HT1080 (cell line): ENCODE results near the gene SLIT3. TPM values are rescaled to one million over a fixed set of nuclear protein-coding genes. Genes with fewer than 3 reads are reported as not detected.

Experiments
- DNase-seq: peaks from one replicate; pipeline ENCODE4 v3.0.0-alpha.2; 2015; ENCODE audit warnings: low read depth
- total RNA-seq: library from RNA; depleted of rRNA; stranded (reverse); fragments of >200 nt; shearing (Covaris generic); gene quantifications from 2 replicates; pipeline ENCODE4 v1.2.3, GENCODE V29; 2014

The SLIT3 gene
- total RNA-seq, 1 experiment from 2014 or later = 0.08 TPM

DNA sequence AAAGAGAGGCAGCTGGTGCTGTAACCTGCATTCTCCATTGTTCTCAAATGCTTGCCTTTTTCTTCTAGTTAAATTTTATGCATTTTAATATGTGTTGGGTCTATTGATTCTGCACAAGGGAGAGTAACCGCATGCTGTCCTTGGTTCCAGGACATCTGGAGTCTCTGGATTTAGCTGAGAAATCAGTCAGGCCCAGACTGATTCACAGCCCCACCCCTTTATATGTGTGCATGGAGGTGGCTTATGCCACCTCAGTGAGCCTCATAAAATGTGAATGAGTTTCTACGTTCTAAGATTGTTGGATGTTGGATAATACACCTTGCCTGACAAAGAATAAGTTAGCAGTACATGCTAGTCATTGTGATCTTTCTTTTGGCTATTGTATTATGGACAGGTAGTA lies 611.7 kb downstream of the SLIT3 start:
- DNase-seq = no peak

DNA sequence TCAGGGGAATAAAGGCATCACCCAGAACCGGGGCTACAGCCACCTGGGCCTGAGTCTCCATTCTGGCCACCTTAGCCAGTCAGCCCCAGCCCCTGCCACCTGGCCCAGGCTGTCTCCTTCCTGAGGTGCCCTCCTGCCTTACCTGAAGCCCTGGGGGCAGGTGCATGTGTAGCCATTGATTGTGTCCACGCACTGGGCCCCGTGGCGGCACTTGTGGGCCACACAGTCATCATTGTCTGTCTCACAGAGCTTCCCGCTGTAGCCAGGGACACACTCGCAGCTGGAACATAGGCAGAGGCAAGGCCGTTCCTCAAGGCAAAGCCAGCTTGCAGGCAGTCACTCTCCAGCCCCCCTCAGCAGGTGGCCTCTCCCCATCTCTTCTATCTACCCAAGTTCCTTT lies 614.1 kb downstream of the SLIT3 start:
- no peak for DNase-seq

DNA sequence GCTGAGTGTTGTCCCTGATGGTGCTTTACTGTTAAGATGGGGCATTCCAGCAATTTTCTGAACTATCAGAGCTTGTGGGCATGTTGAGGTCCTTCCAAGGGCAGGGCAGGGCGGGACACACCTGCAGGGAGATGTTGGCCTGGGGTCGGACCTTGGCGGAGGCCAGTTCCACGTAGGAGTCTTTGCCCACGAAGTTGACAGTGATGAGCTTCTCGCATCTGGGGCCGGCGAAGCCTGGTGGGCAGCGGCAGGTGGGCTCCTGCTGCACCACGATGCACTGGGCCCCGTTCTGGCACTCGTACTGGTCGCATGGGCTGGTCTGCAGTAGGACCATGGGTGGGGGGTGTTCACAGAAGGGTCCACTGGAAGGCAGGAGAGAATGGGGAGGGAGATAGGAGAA lies 615.4 kb downstream of the SLIT3 start:
- no peak for DNase-seq

DNA sequence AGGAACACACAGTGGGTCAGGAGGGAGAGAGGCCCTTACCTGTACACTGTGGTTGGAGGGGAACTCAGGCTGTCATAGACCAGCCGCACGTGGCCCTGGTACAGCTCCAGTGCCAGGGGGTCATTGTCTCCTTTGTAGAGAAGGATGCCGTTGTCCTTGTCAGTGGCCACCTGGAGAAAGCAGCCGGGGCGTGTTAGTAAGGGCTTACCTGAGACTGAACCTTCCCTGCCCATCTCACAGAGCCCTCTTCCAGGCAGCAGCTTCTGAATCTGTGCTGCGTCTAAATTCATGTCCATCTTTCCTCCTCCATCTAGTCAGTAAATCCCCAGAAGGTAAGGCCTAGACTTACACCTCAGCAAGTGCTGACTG lies 617.0 kb downstream of the SLIT3 start:
- no peak for DNase-seq

DNA sequence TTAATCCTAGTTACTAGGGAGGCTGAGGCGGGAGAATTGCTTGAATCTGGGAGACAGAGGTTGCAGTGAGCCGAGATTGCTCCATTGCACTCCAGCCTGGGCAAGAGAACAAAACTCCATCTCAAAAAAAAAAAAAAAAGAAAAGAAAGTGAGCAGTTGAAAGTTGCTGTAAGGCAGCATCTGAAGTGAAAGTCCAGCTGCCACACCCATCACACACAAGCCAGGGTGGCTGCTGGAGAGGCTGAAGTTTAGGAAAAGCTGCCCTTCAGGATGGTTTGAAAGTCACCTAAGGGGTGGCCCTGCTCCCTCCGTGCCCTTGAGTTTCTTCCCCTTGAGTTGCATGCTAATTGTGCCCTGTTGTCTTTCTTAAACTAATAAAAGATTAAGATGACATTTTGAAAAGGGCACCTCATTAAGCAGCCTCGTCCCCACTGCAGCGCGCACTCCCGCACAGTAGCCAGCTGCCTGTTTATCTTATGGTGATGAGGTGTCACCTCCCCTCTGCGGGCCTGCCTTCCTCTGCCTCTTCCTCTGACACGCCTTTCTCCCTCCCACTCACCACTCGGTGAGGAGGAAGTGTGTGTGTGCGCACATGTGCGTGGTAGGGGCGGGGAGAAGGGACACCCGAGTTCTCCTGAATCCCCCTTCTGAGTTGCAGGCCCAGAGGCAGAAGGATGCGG lies 617.6 kb downstream of the SLIT3 start:
- DNase-seq = no peak

DNA sequence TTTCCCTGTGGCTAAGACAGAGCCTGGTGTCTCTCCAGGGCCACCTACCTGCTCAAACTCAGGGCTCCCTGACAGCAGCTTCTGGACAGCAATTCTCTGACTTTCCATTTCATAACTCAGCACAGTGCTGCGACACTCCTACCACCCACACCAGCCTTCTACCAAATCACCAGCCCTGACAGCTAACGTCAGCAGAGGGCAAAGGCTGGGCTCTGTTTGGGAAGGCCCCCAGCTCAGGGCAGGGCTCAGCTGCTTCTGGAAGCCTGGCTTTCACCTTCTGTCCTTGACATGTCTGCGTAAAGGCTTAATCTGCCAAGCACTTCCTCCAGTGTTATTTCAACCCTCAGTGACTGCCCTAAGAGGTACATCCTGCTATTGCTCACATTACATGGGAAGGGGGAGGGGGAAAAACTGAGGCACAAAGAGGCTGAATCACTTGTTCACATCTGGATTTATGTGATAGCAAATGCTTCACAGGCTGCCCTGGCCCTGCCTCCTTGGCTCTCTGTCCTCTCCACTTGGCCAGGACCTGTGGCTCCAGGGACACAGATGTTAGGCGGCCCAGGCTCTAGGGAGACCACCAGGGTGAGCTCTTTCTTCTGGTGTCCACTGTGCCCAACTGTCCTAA lies 619.3 kb downstream of the SLIT3 start:
- DNase-seq = peak; percentile 20

DNA sequence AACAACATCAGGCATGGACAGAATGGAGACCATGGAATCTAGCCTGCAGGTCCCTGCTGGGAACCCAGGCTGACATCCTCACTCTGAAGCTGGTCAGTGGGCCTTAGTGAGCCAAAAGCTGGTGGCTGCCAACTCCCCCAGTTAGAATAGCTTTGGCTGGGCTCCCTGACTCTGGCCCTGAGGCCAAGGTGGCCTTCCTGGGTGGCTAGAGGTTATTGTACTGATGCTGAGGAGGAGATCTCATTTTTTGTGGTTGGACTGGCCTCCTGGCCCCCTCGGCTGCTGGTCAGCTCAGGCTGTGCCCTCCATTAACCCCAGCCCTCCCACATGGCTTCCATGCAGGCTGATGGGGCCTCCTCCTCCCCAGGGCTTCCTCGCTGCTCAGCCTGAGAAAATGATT lies 620.5 kb downstream of the SLIT3 start:
- DNase-seq = no peak

DNA sequence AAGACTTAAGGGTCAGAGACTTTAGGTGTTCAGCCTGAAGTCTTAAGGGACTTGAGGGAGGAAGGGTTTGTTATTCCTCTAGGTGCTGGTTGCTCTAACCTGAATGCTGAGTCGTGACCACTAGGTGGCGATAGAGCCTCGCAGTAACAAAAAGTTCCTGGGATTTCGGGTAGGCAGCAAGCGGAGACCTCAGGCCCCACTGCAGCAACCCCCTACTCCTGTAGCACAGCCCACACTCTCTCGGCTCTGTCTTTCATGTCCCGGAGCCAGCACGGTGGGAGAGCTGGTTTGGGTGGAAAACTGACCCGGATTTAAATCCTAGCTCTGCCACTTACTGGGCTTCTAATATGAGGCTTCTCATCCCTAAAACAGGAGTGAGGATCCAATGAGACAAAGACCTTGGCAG lies 621.4 kb downstream of the SLIT3 start:
- peak; percentile 59 for DNase-seq

DNA sequence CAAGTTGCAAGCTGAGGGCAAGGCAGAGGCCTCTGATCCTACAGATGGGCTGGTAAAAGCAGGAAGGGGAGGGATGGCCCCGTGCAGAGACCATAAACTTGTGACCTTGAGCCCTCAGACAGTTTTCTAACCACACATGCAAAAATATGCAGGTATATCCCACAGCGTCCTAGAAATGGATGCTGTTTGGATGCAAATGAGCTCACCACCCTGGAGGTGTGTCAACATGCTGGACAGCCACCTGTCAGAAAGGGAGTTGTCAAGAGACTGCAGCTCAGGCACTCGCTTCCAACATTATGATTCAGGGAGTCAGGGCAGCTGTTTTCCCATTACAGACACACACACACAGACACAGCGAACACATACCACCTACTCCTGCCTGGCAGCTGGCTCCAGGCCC lies 624.4 kb downstream of the SLIT3 start:
- no peak for DNase-seq

DNA sequence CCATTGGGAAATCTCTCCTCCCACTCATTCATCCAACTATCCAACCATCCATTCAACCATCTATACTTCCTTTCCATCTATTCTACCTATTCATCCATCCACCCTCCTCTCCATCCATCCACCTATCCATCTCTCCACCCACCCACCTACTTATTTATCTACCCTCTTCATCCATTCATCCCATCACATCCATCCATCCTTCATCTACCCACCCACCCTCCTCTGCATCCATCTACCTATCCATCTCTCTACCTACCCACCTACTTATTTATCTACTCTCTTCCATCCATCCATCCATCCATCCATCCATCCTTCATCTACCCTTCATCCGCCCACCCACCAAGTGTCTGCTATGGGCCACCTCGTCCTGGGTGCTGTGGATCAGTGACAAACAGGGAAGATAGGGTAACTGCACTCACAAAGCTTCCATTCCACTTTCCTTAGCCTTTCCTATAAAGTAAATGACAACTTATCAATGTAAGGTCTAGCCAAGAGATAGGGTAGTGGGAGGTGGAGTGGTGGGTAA lies 625.0 kb downstream of the SLIT3 start:
- DNase-seq = no peak

DNA sequence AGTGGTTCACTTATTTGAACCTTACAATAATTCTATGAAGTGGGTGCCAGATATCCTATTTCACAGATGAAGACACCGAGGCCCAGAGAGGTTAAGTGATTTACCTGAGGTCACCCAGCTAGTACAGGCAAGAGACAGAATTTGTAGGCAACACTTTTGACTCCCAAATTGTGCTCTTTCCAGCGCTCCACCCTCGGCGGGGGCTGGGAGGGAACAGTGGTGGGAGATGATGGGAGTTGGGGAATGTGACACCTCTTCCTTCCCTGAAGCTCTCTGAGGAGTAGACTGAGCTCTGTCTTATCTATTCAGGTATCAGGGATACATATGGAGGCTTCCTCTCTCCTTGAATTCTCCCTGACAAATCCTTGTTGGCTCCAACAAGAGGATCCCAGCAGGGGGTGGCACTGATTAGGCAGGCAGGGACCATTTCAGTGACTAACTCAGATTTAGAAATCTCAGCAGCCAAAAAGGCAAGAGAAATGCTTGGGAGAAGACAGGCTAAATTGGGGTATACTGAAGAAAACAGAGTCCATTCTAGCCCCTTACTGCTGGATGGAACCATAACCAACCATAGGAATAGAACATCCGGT lies 626.0 kb downstream of the SLIT3 start:
- DNase-seq = no peak

DNA sequence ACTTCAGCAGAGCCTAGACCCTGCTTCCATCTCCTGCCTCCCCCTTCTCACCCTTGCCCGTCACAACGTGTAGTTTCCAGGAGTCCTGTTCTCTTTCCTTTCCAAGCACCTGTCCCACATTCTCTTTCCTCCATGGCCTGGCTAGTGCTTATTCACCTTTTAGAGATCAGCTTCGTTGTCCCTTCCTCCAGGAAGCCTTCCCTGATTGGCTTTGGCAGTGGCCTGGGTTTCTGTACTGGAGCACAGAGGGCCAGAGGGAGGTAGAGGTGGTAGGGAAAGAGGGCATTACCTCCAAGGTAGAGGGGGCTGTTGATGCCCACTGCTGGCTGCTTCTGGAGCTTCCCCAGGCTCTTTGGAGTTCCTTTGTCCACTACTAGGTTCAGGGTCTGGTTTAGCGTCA lies 628.1 kb downstream of the SLIT3 start:
- DNase-seq = no peak

DNA sequence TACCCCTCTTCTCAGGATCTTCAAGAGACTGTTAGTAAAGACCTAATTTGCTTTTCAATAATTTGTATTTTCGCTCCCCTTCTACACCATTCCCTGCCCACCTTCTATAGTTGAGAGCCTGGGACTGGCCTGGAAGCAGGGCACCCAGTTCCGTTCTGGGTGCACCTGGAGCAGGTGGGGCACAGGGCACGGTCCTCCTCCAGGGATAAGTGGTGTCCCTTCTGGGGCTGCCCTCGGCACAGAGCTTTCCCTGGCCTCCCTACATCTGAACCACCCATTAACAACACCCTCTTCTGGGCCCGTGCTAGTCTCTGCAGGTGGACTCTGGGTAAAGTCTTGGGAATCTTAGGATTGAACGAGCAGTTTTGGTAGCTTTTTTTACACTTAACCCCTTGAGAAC lies 628.9 kb downstream of the SLIT3 start:
- no peak for DNase-seq

DNA sequence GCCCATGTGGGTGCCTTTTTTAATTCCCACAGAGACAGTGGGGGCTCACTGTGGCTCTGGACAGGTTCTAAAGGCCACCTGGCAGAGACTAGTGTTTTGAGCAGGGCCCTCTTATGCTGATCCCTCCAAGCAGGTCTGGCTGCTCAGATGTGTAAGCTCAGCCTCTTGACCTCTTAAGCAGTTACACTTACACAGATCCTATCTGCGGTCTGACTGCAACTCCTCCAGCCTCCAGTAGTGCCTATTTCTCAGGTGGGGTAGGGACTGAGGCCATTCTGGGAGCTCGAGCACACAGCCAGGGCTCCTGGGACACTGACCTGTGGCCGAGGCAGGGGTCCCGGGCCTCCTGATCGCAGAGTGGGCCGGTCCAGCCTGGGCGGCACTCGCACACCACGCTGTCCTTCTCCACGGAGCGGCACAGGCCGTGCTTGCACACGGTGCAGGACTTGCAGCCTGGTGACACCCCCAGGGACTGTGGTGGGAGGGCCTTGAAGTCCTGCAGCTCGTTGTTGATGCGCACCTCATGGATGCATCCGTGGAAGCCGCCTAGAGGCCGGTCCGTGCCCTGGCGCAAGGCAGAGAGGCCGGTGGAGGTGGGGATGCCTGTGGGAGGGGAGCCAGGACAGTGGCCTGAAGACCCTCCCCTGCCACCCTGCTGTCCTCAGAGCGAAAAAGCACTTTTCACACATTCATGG lies 629.9 kb downstream of the SLIT3 start:
- DNase-seq = no peak

DNA sequence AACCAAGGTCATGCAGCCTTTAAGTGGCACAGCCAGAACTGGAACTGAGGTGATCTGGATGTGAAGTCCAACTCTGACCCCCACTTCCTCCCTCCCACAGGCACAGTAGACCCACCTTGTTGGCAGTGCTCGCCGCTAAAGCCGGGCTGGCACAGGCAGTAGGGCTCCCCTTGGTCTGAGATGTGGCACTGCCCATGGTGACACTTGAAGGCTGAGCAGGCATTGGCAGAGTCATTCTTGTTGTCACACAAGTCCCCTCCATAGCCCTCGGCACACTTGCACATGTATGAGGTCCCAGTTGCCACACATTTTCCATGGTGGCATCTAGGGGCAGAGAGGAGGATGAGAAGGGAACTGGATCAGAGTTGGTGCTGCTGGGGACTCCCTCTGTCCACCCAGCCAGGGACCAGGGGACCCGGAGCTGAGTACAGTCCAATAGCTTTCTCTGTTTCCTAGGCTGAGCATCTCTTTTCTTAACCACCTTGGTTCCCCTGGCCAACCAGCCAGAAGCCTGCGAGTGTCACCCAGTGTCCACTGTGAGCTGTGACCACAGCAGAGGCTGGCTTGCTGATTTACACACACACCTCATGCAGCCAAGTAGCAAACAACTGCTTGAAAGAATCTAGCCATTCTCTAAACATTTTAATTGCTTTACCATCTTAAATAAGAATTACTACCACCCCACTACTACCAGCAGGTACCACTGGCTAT lies 631.1 kb downstream of the SLIT3 start:
- no peak for DNase-seq

DNA sequence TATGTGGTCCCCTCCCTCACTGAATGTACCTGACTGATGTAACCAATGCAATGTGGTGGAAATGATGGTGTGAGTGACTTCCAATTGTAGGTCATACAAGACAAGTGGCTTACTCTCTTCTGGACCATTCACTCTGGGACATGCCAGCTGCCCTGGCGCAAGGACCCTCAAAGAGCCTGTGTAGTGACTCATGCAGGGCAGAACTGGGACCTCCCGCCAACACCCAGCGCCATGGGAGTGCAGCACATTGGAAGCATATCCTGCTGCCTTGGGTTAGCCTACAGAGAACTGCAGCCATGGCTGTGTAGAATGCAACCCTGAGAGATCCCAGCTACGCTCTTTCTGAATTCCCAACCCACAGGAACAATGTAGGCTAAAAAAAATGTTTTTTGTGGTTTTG lies 631.8 kb downstream of the SLIT3 start:
- DNase-seq = no peak

DNA sequence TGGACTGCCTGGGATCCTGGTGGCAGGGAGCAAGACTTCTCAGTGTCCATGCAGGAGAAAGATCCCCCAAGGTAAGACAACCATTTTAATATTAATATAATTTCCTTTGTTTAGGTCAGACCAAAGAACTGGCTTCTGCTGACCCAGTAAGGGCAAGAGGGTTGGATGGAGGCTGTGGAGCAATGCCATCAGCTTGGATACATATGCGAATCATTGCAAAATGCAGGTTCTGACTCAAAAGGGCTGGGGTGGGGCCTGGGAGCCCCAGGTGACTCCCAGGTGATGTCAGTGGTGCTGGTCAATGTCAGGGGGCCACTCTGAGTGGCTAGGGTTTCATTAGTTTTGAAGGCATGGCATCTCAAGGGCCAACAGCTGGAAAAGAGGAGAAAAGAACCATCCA lies 632.9 kb downstream of the SLIT3 start:
- DNase-seq = no peak

DNA sequence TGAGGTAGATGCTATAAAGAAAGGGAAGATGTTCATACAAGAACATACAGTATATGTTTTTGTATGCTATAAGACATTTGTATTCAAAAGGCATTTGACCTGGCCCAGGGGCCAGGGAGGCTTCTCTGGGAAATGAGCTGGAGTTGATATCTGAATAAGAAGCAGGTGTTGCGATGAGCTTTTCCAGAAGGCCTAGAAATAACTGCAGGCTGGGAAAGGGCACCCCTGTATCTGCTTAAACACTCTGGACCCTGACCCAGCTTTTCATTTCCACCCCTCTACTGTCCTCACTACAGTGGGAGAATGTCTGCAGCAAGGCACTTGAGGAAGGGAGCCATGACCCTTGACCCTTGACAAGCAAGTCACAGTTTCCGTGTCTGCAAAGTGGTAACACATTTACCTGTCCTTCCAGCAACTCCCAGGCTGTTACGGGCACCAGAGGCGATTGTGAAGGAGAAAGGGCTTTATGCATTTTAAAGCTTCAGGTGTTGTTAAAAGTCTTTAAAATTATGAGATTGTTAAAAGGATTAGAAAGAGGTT lies 633.6 kb downstream of the SLIT3 start:
- no peak for DNase-seq

DNA sequence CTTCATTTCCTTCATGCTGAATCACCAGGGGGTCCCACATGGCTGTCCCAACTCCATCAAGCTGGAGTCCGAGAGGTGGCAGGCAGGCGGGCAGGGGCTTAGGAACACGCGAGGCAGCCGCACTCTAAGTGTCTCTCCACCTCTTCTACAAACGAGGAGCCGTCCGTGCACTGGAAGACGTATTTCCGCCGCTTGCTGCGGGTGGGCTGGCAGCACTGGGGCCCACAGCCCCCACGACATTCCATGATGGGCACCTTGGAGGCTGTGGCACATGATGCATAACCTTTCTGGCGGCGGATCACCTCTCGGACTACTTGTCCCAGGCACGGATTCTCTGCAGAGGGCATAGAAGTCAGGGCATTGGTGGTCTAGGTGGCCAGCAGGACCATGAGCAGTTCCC lies 634.6 kb downstream of the SLIT3 start:
- DNase-seq = no peak

DNA sequence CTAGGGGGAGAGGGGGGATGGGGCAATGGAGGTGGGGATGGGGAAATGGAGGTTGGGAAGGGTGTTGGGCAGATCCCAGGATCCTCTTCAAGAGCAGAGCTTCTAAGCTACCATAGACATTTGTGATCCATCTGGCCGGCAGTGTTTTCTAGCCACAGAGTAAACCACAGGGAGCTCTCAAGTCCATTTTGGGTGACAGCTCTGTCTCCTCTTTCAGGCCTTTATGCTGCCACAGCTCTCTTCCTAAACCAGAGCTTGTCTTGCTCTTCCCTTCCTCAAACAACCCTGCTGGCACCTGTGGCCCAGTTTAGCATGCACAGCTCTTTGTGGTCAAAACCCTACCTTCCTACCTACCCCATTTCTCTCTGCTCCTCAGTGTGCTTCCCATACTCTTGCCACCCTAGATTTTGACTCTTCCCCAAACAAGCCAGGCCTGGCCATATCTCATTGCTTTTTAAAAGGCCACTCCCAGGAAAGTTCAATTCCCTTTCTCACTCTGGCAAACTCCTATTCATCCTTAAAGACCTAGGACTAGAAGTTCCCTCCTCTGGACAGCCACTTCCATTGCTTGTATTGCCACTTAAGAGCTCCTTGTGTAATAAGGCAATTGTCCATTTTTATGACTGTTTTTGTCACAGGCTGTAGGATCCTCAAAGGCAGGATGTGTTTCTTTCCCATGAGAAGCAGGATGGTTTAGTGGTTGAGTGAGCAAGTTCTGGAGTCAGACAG lies 637.5 kb downstream of the SLIT3 start:
- DNase-seq = no peak
